GM12878 (cell line): ENCODE results near the gene OLIG3.

Experiments
- BCLAF1 ChIP-seq: fragments of 450-650 bp; IDR thresholded peaks from 2 replicates; pipeline ENCODE4 v1.6.1; 2017; ENCODE audit warnings: antibody characterized with exemption, mild to moderate bottlenecking, moderate library complexity
- CTCF ChIP-seq, 3 experiments: IDR thresholded peaks in 2 of 3; conservative IDR thresholded peaks in 1 of 3; 2 replicates each; pipeline ENCODE4 v1.5.1; 2011; ENCODE audit warnings: low read depth in 3 of 3, low read length in 3 of 3, mild to moderate bottlenecking in 3 of 3, control low read depth in 2 of 3, moderate library complexity in 2 of 3, inconsistent platforms in 1 of 3, mixed read lengths in 1 of 3; ENCODE audit not compliant: control insufficient read depth in 2 of 3, insufficient read depth in 1 of 3; ENCODE audit errors: extremely low read depth in 1 of 3
- IRF4 ChIP-seq: IDR thresholded peaks from 2 replicates; pipeline ENCODE4 v1.6.1; 2011; ENCODE audit warnings: low read depth, low read length
- POLR2A ChIP-seq: IDR thresholded peaks from 2 replicates; pipeline ENCODE4 v1.6.1; 2011; ENCODE audit warnings: low read depth, mild to moderate bottlenecking, low read length
- REST ChIP-seq: IDR thresholded peaks from 2 replicates; pipeline ENCODE4 v1.6.1; 2012; ENCODE audit warnings: mild to moderate bottlenecking, low read depth, low read length
- ZBTB40 ChIP-seq: fragments of 450-650 bp; IDR thresholded peaks from 2 replicates; pipeline ENCODE4 v1.6.1; 2016; ENCODE audit warnings: mild to moderate bottlenecking, moderate library complexity, borderline replicate concordance

- TF ChIP-seq REST (no peak), POLR2A (no peak), IRF4 (no peak), CTCF (IDR thresholded peaks at IDR 0.05 in 2 of 3, conservative IDR thresholded peaks at IDR 0.05 in 1 of 3; ENCODE audit: control insufficient read depth in 2 of 3, extremely low read depth in 1 of 3, insufficient read depth in 1 of 3, low read depth in 3 of 3, low read length in 3 of 3) (no peak), ZBTB40 (no peak), BCLAF1 (no peak)
Measured at GRCh38 chr6:137488150-137489045, 5.8 kb downstream of the OLIG3 start.
